ENCODE measurements around the gene SPHK2. TPM values are rescaled to one million over a fixed set of nuclear protein-coding genes. Genes with fewer than 3 reads are reported as not detected.

Gene SPHK2
- total RNA-seq, 1 donor from 2014 or later = 137 TPM

DNA sequence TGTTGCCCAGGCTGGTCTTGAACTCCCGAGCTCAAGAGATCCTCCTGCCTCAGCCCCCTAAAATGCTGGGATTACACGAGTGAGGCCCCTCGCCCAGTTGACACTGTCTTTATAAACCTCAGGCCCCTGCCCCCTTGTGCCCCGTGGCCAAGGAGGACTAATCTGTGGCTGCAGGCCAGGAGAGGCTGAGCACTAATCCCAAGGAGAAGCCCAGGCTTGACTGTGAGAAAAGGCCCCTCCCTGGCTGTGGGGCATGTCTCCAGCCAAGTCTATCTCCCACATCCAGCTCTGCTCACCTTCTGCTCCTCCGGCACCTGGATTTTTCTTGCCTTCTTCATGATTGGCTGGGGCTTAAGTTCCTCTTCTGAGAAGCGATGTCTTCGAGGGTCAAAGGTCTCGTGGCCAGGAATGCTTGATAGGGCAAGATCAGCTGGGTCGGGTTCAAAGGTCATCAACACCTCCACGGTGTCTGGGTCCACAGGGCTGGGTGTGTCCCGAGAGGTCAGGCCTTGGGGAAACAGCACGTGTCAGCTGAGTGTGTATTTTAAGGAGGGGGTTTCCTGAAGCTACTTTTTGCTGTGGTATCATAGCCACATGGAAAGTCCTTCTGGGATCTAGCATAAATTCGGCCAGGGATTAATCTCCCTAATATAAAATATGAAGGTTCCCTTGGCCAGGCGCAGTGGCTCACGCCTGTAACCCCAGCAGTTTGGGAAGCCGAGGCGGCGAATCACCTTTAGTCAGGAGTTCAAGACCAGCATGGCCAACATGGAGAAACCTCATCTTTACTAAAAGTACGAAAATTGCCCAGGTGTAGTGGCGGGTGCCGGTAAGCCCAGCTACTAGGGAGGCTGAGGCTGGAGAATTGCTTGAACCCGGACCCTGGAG is 14.1 kb downstream of the SPHK2 start:
- no peaks in the 10 kb centered on the region for H3K9me3 Mint-ChIP-seq (ENCODE audit: low read depth)
- DNase-seq (ENCODE audit: low spot score, unreplicated experiment) = no peak
- peaks cover 21% of the 10 kb centered on the region for H3K4me1 Mint-ChIP-seq (ENCODE audit: low read depth)
- peaks cover 4% of the 10 kb centered on the region for H3K36me3 Mint-ChIP-seq (ENCODE audit: insufficient read depth)
- H3K4me3 Mint-ChIP-seq (ENCODE audit: low read depth) = no peak overlapping the region
- TF ChIP-seq CTCF (IDR thresholded peaks at IDR 0.05; ENCODE audit: unreplicated experiment) = no peak
- H3K27me3 Mint-ChIP-seq = peaks cover 3% of the 10 kb centered on the region
- H3K27ac Mint-ChIP-seq = no peak overlapping the region

DNA sequence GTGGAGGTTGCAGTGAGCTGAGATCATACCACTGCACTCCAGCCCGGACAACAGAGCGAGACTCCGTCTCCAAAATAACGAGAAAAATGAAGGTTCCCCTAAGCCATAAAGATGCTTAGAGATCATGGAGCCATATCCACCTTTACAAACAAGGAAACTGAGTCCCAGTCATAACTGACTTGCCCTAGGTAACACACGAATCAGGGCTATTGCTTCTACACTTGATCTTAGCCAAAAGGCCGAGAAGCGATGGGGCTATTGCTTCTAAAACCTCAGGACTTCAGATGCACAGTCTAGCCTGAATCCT is 14.7 kb downstream of the SPHK2 start:
- peaks cover 1% of the 10 kb centered on the region for H3K36me3 Mint-ChIP-seq (ENCODE audit: insufficient read depth)
- no peak for TF ChIP-seq CTCF (IDR thresholded peaks at IDR 0.05; ENCODE audit: unreplicated experiment)
- H3K4me1 Mint-ChIP-seq (ENCODE audit: low read depth) = peaks cover 22% of the 10 kb centered on the region
- no peak for DNase-seq (ENCODE audit: low spot score, unreplicated experiment)
- H3K9me3 Mint-ChIP-seq (ENCODE audit: low read depth) = no peaks in the 10 kb centered on the region
- H3K4me3 Mint-ChIP-seq (ENCODE audit: low read depth) = no peak overlapping the region
- peaks cover 6% of the 10 kb centered on the region for H3K27me3 Mint-ChIP-seq
- no peak overlapping the region for H3K27ac Mint-ChIP-seq

- Mint-ChIP-seq H3K27ac (peak overlapping the region; percentile 91), H3K27me3 (peaks cover 7% of the 10 kb centered on the region), H3K36me3 (ENCODE audit: insufficient read depth) (peaks cover 1% of the 10 kb centered on the region), H3K4me3 (ENCODE audit: low read depth) (peak overlapping the region; percentile 64), H3K9me3 (ENCODE audit: low read depth) (no peaks in the 10 kb centered on the region), H3K4me1 (ENCODE audit: low read depth) (peaks cover 22% of the 10 kb centered on the region)
- TF ChIP-seq CTCF (IDR thresholded peaks at IDR 0.05; ENCODE audit: unreplicated experiment) = no peak
- peak; percentile 86 for DNase-seq (ENCODE audit: low spot score, unreplicated experiment)
Observed at GRCh38 chr19:48634424-48635262, 15.3 kb downstream of the SPHK2 start.

GRCh38 chr19:48635263-48635965 is 16.1 kb downstream of the SPHK2 start:
- DNase-seq (ENCODE audit: low spot score, unreplicated experiment) = no peak
- TF ChIP-seq CTCF (IDR thresholded peaks at IDR 0.05; ENCODE audit: unreplicated experiment) = no peak
- Mint-ChIP-seq H3K4me1 (ENCODE audit: low read depth) (peaks cover 18% of the 10 kb centered on the region), H3K27me3 (peaks cover 11% of the 10 kb centered on the region), H3K4me3 (ENCODE audit: low read depth) (peak overlapping the region; percentile 85), H3K9me3 (ENCODE audit: low read depth) (no peaks in the 10 kb centered on the region), H3K27ac (peak overlapping the region; percentile 91), H3K36me3 (ENCODE audit: insufficient read depth) (no peaks in the 10 kb centered on the region)
